HG03175 (cell line): ENCODE data around the gene AQP3.
"Not testable (repeated sequence)": the region's sequence is repeated elsewhere in the genome, so short reads cannot be mapped to it uniquely, and the experiment has no call there.

Experiments used
- ATAC-seq: cut with Tn5 transposase; IDR thresholded peaks from one replicate; pipeline ENCODE4 v1.9.1; 2021; ENCODE audit warnings: mild to moderate bottlenecking, moderate library complexity; ENCODE audit not compliant: unreplicated experiment

Gene AQP3

GRCh38 chr9:33465596-33466564 is 18.5 kb upstream of the AQP3 start:
- no peak for ATAC-seq

DNA sequence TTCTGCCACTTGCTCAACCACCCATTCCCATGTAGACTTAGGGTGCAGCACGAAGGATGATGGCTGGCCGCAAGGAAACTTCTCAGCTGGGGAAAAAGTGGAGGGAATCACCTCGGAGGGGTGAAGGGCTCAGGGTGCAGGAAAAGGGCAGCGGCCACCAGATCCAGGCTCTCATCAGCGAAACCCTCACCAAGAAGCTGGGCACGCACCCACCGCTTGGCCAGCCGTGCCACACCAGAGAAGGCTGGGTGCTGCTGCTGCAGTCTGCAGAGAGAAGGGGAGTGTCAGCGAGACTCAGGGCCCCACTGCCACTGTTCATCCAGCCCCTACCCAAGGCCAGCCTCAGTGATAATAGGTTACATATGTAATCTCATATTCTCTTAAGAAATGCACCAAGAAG is 17.7 kb upstream of the AQP3 start:
- no peak for ATAC-seq

DNA sequence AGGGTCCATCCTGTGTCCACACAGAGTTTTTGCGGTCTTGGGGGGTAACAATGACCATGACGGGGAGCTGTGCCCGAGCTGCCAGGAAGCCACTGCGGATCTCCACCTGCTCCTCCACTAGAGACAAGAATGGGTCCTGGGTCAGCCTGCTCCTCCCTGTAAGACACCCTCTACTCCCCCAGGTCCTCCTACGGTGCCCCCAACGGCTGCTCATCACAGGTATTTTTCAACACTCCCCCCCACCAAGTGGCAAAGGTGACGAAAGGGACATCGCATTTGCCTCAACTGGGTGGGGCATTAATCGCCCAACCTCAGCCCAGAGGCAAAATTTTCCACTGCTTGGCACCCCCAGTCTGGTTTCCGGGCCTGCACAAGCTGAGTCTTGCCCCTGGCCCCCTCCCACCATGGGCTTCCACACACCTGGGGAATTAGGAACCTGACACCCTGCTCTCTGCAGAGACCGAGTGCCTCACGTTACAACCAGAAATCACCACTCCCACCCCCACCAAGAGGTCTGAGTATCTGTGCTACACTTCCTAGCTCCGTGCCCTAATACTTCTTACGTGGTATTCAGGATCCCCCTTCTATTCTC is 16.7 kb upstream of the AQP3 start:
- no peak for ATAC-seq

- ATAC-seq = no peak
These were observed 15.8 kb upstream of the AQP3 start for GRCh38 chr9:33463151-33463550.

DNA sequence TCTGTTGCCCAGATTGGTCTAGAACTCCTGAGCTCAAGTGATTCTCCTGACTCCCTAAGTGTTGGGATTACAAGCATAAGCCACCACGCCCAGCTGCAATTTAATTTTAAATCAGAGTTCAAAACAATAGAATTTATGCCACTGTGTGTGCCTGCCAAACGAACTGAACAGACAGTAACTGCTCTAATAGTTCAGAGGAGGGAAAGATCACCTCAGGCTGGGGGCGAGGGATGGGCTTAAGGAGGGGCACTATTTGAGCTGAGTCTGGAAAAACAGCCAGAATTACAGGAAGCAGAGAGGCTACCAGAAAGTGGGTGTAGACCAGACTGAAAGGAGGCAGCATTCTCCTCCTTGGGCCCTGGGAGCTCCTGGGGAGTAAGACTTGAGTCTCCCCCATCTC is 14.1 kb upstream of the AQP3 start:
- no peak for ATAC-seq

DNA sequence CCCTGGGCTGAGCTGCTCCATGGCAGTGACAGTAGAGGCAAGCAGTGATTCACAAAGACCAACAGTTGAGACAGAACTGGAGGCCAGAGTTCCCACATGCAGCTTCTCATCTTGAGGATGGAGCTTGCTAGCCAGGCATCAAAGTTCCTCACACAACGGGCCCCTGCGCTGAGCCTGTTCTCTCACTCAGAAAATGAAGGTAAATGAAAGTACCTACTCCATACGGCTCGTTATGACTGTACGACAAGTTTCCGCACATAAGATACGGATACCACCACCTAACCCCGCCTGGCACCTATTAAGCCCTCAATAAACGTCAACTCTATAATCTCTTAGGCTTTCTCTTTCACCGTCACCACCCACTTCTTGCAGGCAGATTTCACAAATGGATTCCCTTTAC is 13.5 kb upstream of the AQP3 start:
- no peak for ATAC-seq

GRCh38 chr9:33459115-33459514 is 11.7 kb upstream of the AQP3 start:
- no peak for ATAC-seq

DNA sequence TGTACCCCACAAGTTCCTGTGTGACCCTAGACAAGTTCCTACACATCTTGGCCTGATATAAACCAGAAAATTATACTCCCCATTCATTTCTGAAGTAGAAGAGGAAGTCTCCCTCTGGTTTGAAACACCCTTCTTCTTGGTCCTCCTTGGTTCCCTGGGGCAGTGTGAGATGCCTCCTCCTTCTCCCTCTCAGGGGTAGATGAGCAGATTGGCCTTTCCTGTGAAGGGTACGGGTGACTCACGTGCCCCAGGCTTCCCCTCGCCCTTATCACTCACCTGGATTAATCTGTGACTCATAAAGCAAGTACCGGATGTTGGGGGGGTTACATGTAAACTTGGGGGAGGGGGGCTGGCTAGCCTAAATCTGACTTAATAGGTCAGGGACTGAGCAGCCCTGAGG is 11.1 kb upstream of the AQP3 start:
- peak; percentile 33 for ATAC-seq

- ATAC-seq = no peak
These were observed 8.6 kb upstream of the AQP3 start for GRCh38 chr9:33455945-33456344.

DNA sequence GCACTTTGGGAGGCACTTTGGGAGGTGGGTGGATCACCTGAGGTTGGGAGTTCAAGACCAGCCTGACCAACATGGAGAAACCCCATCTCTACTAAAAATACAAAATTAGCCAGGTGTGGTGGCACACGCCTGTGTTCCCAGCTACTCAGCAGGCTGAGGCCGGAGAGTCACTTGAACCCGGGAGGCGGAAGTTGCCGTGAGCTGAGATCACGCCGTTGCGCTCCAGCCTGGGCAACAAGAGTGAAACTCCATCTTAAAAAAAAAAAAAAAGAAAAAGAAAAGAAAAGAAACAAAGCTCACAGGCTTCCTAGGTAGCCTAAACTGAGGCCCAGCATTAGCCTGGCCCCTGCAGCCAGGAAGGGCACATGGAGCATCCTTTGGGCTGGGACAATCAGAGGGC is 8.1 kb upstream of the AQP3 start:
- ATAC-seq = not testable (repeated sequence)

GRCh38 chr9:33454661-33455026 is 7.3 kb upstream of the AQP3 start:
- not testable (repeated sequence) for ATAC-seq

- no peak for ATAC-seq
These were observed 6.7 kb upstream of the AQP3 start for GRCh38 chr9:33453999-33454660.

DNA sequence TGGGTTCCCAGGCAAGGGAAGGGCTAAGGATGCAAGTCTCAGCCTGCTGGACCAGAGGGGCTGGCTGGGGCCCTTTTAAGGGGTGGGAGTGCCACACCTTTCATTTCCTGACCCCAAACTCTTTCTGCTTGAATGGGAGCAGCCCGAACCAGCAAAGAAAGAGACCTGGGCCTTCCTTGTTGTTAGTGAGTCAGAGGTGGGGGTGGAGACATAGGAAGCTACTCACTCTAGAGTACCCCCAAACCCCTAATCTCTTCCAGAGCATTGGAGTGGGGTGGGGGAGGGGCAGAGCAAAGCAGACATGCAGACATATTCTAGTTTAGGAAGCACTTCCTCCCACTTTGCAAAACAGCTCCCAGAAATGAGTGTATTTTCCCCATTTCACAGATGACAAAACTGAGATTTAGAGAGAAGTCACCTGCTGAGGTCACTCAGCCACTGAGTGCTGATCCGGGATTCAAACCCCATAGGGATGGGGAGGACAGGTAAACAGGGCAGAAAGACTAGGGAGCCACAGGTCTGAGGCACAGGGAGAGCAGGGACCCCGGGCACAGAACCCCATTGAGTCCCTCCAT is 6.0 kb upstream of the AQP3 start:
- no peak for ATAC-seq

DNA sequence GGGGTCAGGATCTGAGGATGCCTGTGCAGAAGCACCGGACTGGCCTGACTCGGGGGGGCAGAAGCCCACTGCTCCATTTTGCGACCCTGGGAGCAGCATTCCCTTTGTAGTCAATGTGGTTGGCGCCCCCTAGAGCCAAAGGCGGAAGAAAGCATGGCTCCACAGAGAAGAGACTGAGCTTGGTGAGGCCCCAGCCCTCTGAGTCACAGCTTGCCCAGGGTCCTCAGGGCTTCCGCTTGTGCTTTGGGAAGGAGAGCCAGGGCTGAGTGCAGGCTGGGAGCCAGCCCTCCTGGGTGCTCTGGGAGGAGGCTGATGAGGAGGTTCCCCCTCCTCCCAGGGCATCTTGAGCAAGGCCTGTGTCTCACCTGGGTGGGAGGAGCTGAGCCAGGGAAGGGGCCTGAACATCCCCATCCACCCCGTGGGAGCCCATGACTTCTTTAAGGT is 5.5 kb upstream of the AQP3 start:
- no peak for ATAC-seq

DNA sequence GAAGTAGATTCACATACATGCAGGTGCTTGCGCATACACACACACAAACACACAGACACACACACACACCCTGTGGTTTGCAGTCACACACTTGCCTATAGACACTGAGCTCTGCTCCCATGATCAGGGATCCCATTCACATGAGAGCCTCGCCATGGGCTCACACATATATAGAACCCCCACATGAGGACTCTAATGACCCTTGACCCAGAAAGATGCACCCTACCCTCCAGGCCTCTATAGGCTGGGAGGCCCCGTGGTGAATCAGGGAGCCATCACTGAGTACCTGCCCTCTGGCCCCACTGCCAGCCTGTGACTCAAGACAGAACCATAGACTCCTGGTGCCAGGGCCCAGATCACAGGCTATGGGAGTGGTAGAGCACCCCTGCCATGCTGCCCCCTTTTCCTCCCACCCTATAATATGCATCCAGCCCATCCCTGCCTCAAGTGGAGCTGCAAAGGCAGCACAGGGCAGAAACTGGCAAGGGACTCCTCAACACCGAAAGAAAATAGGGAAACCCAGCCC is 3.3 kb upstream of the AQP3 start:
- no peak for ATAC-seq

GRCh38 chr9:33449715-33450114 is 2.3 kb upstream of the AQP3 start:
- ATAC-seq = no peak

- ATAC-seq = no peak
These were observed 583 bp upstream of the AQP3 start for GRCh38 chr9:33447799-33448553.

GRCh38 chr9:33446240-33446945 is 1.0 kb downstream of the AQP3 start:
- peak; percentile 81 for ATAC-seq

DNA sequence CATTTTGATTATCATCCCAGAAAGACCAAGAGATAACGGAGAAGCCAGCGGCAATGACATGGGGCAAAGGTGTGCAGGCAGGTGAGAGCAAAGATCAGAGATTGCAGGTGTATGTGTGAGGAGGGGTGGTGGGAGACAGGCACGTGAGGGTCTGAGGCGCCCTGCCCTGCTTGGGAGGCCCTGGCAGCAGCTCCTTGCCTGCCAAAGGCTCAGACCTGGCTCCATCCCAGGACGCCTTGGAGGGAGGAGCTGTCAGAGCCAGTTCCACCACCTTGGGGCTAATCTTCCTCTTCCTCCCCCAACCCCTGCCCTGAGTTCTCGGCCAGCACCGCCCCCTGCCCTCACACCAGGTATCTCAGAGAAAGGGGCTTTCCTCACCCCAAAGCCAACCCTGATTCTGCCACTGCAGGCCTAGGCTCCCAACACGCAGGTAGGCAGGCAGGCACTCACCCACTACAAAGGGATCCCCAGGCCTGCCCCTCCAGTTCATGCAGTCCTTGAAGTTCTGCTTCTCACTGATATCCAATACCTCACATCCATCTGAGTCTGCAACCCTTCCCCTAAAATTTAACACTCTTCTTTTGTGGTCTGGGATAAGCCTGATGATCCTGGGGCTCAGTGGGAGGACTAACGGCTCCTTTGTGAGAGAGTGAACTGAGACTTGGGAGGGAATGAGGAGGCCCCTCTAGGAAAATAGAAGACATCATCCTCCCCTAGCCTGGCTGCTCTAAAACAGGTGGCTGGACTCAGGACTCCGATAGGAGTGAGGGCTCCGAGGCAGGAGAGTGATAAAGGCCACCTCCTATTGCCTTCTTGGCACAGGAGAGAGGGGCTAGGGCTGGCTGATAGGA is 1.8 kb downstream of the AQP3 start:
- no peak for ATAC-seq
